Uterus (tissue), 2 donors: ENCODE data around the gene SH3BGRL2.
"Not testable (repeated sequence)": the region's sequence is repeated elsewhere in the genome, so short reads cannot be mapped to it uniquely, and the experiment has no call there.

Experiments used
- POLR2A ChIP-seq, 2 donors: fragments of 450-650 bp; IDR thresholded peaks; one replicate each; pipeline ENCODE4 v1.6.1; 2016; ENCODE audit warnings: antibody characterized with exemption in 2 of 2, mild to moderate bottlenecking in 1 of 2, moderate library complexity in 1 of 2
- TF ChIP-seq, protein P1 (sequence below), 4 experiments: fragments of 200-600 bp in 2 of 4; fragments of 450-650 bp in 2 of 4; sonication (generic) in 2 of 4; IDR thresholded peaks; one replicate each; pipeline ENCODE4 v1.5.1; 2016 to 2019; ENCODE audit warnings: antibody characterized with exemption in 4 of 4, mild to moderate bottlenecking in 2 of 4, moderate library complexity in 1 of 4

GRCh38 chr6:79745282-79745681 lies 114.2 kb downstream of the SH3BGRL2 start:
- TF ChIP-seq, protein P1, sequence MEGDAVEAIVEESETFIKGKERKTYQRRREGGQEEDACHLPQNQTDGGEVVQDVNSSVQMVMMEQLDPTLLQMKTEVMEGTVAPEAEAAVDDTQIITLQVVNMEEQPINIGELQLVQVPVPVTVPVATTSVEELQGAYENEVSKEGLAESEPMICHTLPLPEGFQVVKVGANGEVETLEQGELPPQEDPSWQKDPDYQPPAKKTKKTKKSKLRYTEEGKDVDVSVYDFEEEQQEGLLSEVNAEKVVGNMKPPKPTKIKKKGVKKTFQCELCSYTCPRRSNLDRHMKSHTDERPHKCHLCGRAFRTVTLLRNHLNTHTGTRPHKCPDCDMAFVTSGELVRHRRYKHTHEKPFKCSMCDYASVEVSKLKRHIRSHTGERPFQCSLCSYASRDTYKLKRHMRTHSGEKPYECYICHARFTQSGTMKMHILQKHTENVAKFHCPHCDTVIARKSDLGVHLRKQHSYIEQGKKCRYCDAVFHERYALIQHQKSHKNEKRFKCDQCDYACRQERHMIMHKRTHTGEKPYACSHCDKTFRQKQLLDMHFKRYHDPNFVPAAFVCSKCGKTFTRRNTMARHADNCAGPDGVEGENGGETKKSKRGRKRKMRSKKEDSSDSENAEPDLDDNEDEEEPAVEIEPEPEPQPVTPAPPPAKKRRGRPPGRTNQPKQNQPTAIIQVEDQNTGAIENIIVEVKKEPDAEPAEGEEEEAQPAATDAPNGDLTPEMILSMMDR (IDR thresholded peaks at IDR 0.05): not testable (repeated sequence)
- TF ChIP-seq POLR2A (IDR thresholded peaks at IDR 0.05): not testable (repeated sequence)
